PFSK-1 (cell line): ENCODE results near the gene UBAC2.

ENCODE experiments used
- POLR2AphosphoS5 ChIP-seq: IDR thresholded peaks from 2 replicates; pipeline ENCODE4 v1.6.1; 2012; ENCODE audit warnings: low read depth, mild to moderate bottlenecking, control low read depth, low read length, moderate library complexity
- REST ChIP-seq, 2 experiments: IDR thresholded peaks; 2 replicates each; pipeline versions ENCODE4 v1.6.1 to v1.8.0; 2011 to 2012; ENCODE audit warnings: low read depth in 2 of 2, low read length in 2 of 2, control low read depth in 1 of 2, inconsistent platforms in 1 of 2, mild to moderate bottlenecking in 1 of 2, moderate library complexity in 1 of 2; ENCODE audit not compliant: insufficient read depth in 1 of 2
- SIN3A ChIP-seq: IDR thresholded peaks from 2 replicates; pipeline ENCODE4 v1.6.1; 2012; ENCODE audit warnings: mild to moderate bottlenecking, low read length, moderate library complexity, borderline replicate concordance; ENCODE audit not compliant: insufficient read depth
- TAF1 ChIP-seq: IDR thresholded peaks from 2 replicates; pipeline ENCODE4 v1.6.1; 2012; ENCODE audit warnings: low read length, control low read depth, borderline replicate concordance; ENCODE audit not compliant: insufficient read depth

- TF ChIP-seq TAF1 (no peak), SIN3A (no peak), POLR2AphosphoS5 (no peak), REST (IDR thresholded peaks at IDR 0.05; ENCODE audit: insufficient read depth in 1 of 2, low read depth in 2 of 2, low read length in 2 of 2) (no peak)
Observed at GRCh38 chr13:99165753-99166587, 34.7 kb upstream of the UBAC2 start.
